ENCODE measurements around the gene IL4I1.

DNA sequence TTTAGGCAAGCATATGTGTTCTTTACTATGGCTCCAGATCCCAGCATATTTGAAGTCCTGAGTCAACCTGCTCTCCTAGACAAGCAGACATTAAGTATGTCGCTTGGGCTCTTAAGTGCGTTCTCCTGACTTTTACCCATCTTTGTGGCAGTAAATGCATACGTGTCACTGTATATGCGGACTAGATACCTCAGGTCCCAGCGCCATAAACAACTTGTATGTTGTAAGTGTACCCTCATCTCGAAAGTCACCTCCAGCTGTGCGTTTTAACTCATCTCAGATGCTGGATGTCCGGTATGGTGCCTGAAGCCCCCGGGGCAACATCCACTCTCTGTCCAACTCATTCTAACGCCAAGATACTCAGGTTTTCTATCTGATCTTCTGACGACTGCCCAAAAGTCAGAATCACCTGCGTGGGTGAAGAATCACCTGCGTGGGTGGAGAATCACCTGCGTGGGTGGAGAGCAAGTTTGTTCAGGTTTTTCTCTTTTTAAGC lies 44.0 kb downstream of the IL4I1 start:
- TF ChIP-seq, protein P1, sequence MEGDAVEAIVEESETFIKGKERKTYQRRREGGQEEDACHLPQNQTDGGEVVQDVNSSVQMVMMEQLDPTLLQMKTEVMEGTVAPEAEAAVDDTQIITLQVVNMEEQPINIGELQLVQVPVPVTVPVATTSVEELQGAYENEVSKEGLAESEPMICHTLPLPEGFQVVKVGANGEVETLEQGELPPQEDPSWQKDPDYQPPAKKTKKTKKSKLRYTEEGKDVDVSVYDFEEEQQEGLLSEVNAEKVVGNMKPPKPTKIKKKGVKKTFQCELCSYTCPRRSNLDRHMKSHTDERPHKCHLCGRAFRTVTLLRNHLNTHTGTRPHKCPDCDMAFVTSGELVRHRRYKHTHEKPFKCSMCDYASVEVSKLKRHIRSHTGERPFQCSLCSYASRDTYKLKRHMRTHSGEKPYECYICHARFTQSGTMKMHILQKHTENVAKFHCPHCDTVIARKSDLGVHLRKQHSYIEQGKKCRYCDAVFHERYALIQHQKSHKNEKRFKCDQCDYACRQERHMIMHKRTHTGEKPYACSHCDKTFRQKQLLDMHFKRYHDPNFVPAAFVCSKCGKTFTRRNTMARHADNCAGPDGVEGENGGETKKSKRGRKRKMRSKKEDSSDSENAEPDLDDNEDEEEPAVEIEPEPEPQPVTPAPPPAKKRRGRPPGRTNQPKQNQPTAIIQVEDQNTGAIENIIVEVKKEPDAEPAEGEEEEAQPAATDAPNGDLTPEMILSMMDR (IDR thresholded peaks at IDR 0.05 in 4 of 5, conservative IDR thresholded peaks at IDR 0.05 in 1 of 5), result no peak
- TF ChIP-seq POLR2A (IDR thresholded peaks at IDR 0.05), result no peak
